ENCODE results near the gene SEPHS2.

The SEPHS2 gene

DNA sequence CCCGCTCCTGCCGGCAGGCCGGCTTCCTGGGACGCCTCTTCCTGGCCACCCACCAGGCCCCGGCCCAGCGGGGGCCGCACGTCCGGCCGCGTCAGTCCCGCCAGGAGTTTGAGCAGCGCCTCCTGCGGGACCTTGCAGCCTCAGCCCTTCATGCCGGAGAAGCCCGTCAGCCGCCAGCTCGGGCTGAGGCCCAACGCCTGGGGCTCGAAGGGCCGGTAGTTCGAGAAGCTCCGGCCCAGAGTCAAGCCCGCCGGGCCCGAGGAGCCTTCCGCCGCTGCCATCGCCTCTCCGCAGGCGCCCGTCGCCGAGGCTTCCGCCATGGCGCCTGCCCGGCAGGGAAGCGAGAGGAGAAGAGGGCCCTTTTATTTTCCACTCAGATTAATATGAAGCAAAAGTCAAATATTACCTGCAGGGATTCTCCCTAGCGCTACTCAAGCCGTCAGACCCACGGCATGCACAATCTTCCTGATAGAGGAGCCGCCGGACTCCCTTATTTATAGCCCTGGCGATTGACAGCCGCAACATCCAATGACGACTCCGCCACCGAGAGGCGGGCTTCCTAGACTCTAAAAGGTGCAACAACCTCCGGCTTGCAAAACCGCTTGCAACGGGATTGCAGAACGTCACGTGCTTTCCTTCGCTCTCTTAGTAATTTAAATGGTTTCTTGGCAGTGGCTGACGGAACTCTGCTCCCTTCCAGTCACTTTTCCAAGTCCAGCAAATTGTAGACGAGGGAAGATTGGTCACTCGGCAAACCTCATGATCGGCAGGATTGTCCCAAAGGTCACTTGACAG lies at the start of gene SEPHS2 (continued):
- TF ChIP-seq, protein P1, sequence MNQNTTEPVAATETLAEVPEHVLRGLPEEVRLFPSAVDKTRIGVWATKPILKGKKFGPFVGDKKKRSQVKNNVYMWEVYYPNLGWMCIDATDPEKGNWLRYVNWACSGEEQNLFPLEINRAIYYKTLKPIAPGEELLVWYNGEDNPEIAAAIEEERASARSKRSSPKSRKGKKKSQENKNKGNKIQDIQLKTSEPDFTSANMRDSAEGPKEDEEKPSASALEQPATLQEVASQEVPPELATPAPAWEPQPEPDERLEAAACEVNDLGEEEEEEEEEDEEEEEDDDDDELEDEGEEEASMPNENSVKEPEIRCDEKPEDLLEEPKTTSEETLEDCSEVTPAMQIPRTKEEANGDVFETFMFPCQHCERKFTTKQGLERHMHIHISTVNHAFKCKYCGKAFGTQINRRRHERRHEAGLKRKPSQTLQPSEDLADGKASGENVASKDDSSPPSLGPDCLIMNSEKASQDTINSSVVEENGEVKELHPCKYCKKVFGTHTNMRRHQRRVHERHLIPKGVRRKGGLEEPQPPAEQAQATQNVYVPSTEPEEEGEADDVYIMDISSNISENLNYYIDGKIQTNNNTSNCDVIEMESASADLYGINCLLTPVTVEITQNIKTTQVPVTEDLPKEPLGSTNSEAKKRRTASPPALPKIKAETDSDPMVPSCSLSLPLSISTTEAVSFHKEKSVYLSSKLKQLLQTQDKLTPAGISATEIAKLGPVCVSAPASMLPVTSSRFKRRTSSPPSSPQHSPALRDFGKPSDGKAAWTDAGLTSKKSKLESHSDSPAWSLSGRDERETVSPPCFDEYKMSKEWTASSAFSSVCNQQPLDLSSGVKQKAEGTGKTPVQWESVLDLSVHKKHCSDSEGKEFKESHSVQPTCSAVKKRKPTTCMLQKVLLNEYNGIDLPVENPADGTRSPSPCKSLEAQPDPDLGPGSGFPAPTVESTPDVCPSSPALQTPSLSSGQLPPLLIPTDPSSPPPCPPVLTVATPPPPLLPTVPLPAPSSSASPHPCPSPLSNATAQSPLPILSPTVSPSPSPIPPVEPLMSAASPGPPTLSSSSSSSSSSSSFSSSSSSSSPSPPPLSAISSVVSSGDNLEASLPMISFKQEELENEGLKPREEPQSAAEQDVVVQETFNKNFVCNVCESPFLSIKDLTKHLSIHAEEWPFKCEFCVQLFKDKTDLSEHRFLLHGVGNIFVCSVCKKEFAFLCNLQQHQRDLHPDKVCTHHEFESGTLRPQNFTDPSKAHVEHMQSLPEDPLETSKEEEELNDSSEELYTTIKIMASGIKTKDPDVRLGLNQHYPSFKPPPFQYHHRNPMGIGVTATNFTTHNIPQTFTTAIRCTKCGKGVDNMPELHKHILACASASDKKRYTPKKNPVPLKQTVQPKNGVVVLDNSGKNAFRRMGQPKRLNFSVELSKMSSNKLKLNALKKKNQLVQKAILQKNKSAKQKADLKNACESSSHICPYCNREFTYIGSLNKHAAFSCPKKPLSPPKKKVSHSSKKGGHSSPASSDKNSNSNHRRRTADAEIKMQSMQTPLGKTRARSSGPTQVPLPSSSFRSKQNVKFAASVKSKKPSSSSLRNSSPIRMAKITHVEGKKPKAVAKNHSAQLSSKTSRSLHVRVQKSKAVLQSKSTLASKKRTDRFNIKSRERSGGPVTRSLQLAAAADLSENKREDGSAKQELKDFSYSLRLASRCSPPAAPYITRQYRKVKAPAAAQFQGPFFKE (tag by site-specific recombination; IDR thresholded peaks at IDR 0.05; ENCODE audit: borderline replicate concordance) = no peak
- TF ChIP-seq BCL11A (tag by site-specific recombination; IDR thresholded peaks at IDR 0.05; ENCODE audit: low read depth) = 0 out of 2 replicates have a peak, but pooled peaks have one; percentile 21
- no peak for TF ChIP-seq ZNF140 (tag by site-specific recombination; IDR thresholded peaks at IDR 0.05)
- no peak for TF ChIP-seq ZNF138 (tag by site-specific recombination; IDR thresholded peaks at IDR 0.05; ENCODE audit: borderline replicate concordance)
- no peak for TF ChIP-seq ZNF155 (tag by site-specific recombination; IDR thresholded peaks at IDR 0.05)
- no peak for TF ChIP-seq TCF7L2 (IDR thresholded peaks at IDR 0.05; ENCODE audit: borderline replicate concordance, low read depth, low read length)
- TF ChIP-seq, protein P2, sequence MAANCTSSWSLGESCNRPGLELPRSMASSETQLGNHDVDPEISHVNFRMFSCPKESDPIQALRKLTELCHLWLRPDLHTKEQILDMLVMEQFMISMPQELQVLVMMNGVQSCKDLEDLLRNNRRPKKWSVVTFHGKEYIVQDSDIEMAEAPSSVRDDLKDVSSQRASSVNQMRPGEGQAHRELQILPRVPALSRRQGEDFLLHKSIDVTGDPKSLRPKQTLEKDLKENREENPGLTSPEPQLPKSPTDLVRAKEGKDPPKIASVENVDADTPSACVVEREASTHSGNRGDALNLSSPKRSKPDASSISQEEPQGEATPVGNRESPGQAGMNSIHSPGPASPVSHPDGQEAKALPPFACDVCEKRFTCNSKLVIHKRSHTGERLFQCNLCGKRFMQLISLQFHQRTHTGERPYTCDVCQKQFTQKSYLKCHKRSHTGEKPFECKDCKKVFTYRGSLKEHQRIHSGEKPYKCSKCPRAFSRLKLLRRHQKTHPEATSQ (tag by site-specific recombination; IDR thresholded peaks at IDR 0.05) = peak; percentile 46; the same call in 1 of the 2 replicates
- TF ChIP-seq, protein P3, sequence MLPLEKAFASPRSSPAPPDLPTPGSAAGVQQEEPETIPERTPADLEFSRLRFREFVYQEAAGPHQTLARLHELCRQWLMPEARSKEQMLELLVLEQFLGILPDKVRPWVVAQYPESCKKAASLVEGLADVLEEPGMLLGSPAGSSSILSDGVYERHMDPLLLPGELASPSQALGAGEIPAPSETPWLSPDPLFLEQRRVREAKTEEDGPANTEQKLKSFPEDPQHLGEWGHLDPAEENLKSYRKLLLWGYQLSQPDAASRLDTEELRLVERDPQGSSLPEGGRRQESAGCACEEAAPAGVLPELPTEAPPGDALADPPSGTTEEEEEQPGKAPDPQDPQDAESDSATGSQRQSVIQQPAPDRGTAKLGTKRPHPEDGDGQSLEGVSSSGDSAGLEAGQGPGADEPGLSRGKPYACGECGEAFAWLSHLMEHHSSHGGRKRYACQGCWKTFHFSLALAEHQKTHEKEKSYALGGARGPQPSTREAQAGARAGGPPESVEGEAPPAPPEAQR (tag by site-specific recombination; IDR thresholded peaks at IDR 0.05) = no peak
- peak; percentile 99 for TF ChIP-seq ZNF664 (tag by site-specific recombination; IDR thresholded peaks at IDR 0.05)
- no peak for TF ChIP-seq HOXD13 (CRISPR knock-in tag; IDR thresholded peaks at IDR 0.05; ENCODE audit: borderline replicate concordance)
- no peak for TF ChIP-seq REPIN1 (tag by site-specific recombination; IDR thresholded peaks at IDR 0.05; ENCODE audit: low read depth)
- TF ChIP-seq ZNF707 (tag by site-specific recombination; IDR thresholded peaks at IDR 0.05) = no peak
- TF ChIP-seq ZNF354C (tag by site-specific recombination; IDR thresholded peaks at IDR 0.05; ENCODE audit: borderline replicate concordance, low read depth) = no peak
- TF ChIP-seq ZNF76 (tag by site-specific recombination; IDR thresholded peaks at IDR 0.05; ENCODE audit: borderline replicate concordance, low read depth) = no peak; the same call in 1 of the 2 replicates
- TF ChIP-seq, protein P4, sequence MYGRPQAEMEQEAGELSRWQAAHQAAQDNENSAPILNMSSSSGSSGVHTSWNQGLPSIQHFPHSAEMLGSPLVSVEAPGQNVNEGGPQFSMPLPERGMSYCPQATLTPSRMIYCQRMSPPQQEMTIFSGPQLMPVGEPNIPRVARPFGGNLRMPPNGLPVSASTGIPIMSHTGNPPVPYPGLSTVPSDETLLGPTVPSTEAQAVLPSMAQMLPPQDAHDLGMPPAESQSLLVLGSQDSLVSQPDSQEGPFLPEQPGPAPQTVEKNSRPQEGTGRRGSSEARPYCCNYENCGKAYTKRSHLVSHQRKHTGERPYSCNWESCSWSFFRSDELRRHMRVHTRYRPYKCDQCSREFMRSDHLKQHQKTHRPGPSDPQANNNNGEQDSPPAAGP (tag by site-specific recombination; IDR thresholded peaks at IDR 0.05) = peak; percentile 51; the same call in 1 of the 2 replicates
- no peak for TF ChIP-seq ZNF157 (tag by site-specific recombination; IDR thresholded peaks at IDR 0.05)
- no peak for TF ChIP-seq ZNF658 (tag by site-specific recombination; IDR thresholded peaks at IDR 0.05)
- TF ChIP-seq ZNF350 (tag by site-specific recombination; IDR thresholded peaks at IDR 0.05) = no peak
- no peak for TF ChIP-seq ZNF555 (tag by site-specific recombination; conservative IDR thresholded peaks at IDR 0.05)
- TF ChIP-seq ZNF133 (tag by site-specific recombination; IDR thresholded peaks at IDR 0.05) = peak; percentile 55; the same call in 1 of the 2 replicates
- no peak for TF ChIP-seq RBAK (tag by site-specific recombination; IDR thresholded peaks at IDR 0.05)
- TF ChIP-seq ZNF214 (tag by site-specific recombination; IDR thresholded peaks at IDR 0.05; ENCODE audit: borderline replicate concordance) = no peak
- TF ChIP-seq, protein P5, sequence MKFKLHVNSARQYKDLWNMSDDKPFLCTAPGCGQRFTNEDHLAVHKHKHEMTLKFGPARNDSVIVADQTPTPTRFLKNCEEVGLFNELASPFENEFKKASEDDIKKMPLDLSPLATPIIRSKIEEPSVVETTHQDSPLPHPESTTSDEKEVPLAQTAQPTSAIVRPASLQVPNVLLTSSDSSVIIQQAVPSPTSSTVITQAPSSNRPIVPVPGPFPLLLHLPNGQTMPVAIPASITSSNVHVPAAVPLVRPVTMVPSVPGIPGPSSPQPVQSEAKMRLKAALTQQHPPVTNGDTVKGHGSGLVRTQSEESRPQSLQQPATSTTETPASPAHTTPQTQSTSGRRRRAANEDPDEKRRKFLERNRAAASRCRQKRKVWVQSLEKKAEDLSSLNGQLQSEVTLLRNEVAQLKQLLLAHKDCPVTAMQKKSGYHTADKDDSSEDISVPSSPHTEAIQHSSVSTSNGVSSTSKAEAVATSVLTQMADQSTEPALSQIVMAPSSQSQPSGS (tag by site-specific recombination; IDR thresholded peaks at IDR 0.05; ENCODE audit: low read depth) = no peak; the same call in 1 of the 2 replicates
- TF ChIP-seq ZNF571 (tag by site-specific recombination; IDR thresholded peaks at IDR 0.05) = no peak
- TF ChIP-seq ZBTB48 (tag by site-specific recombination; IDR thresholded peaks at IDR 0.05) = no peak
- 0 out of 2 replicates have a peak, but pooled peaks have one; percentile 24 for TF ChIP-seq ZNF24 (tag by site-specific recombination; IDR thresholded peaks at IDR 0.05)
- TF ChIP-seq, protein P6, sequence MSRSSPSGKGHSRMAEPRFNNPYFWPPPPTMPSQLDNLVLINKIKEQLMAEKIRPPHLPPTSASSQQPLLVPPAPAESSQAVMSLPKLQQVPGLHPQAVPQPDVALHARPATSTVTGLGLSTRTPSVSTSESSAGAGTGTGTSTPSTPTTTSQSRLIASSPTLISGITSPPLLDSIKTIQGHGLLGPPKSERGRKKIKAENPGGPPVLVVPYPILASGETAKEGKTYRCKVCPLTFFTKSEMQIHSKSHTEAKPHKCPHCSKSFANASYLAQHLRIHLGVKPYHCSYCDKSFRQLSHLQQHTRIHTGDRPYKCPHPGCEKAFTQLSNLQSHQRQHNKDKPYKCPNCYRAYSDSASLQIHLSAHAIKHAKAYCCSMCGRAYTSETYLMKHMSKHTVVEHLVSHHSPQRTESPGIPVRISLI (tag by site-specific recombination; IDR thresholded peaks at IDR 0.05) = no peak

All from HEK293 (cell line).